CD4-positive, alpha-beta T cell treated with Interferon gamma for 1 hour (primary cell): ENCODE measurements around the gene TCF7.
A peak's percentile ranks its signal among the peaks of the same experiment; 100 is the strongest.

Experiments used
- DNase-seq: peaks from one replicate; pipeline ENCODE4 v3.0.0-alpha.2; 2020

Gene TCF7

GRCh38 chr5:134113902-134114875 lies at the start of gene TCF7:
TSS of gene TCF7 (plus strand) at chr5:134114681. CDS start at chr5:134114907, 226 bp downstream.
- peak; percentile 80 for DNase-seq

- no peak for DNase-seq
Observed at GRCh38 chr5:134069553-134069952, 44.9 kb upstream of the TCF7 start.

- no peak for DNase-seq
Observed at GRCh38 chr5:134070725-134071613, 43.5 kb upstream of the TCF7 start.

- no peak for DNase-seq
Observed at GRCh38 chr5:134071614-134072207, 42.8 kb upstream of the TCF7 start.

- no peak for DNase-seq
Observed at GRCh38 chr5:134072471-134073210, 41.8 kb upstream of the TCF7 start.

- DNase-seq, result no peak
Observed at GRCh38 chr5:134073404-134073803, 41.1 kb upstream of the TCF7 start.

- no peak for DNase-seq
Observed at GRCh38 chr5:134075102-134075501, 39.4 kb upstream of the TCF7 start.

GRCh38 chr5:134077926-134078580 lies 36.4 kb upstream of the TCF7 start:
- DNase-seq, result no peak

- DNase-seq, result peak; percentile 22
Observed at GRCh38 chr5:134079748-134080581, 34.5 kb upstream of the TCF7 start.

GRCh38 chr5:134082264-134082992 lies 32.1 kb upstream of the TCF7 start:
- no peak for DNase-seq

- no peak for DNase-seq
Observed at GRCh38 chr5:134083517-134083916, 31.0 kb upstream of the TCF7 start.

- no peak for DNase-seq
Observed at GRCh38 chr5:134084022-134084565, 30.4 kb upstream of the TCF7 start.

GRCh38 chr5:134084570-134084969 lies 29.9 kb upstream of the TCF7 start:
- no peak for DNase-seq

GRCh38 chr5:134085411-134085810 lies 29.1 kb upstream of the TCF7 start:
- DNase-seq, result no peak

- no peak for DNase-seq
Observed at GRCh38 chr5:134086225-134086942, 28.1 kb upstream of the TCF7 start.

- DNase-seq, result peak; percentile 66
Observed at GRCh38 chr5:134086943-134087305, 27.6 kb upstream of the TCF7 start.

GRCh38 chr5:134088291-134088690 lies 26.2 kb upstream of the TCF7 start:
- DNase-seq, result no peak

GRCh38 chr5:134088994-134089560 lies 25.4 kb upstream of the TCF7 start:
- no peak for DNase-seq

GRCh38 chr5:134090522-134090921 lies 24.0 kb upstream of the TCF7 start:
- DNase-seq, result peak; percentile 52
